Effector CD8-positive, alpha-beta T cell (primary cell): Measurements from ENCODE around the gene GAS7.

Experiments
- DNase-seq: peaks from one replicate; lab custom pipeline; 2025; lab: John Stamatoyannopoulos, UW

GAS7 gene

GRCh38 chr17:9890124-9890523 lies 308.3 kb downstream of the GAS7 start:
- DNase-seq = no peak

GRCh38 chr17:9887508-9887907 lies 310.9 kb downstream of the GAS7 start:
- no peak for DNase-seq

- DNase-seq = no peak
These were observed 312.1 kb downstream of the GAS7 start for GRCh38 chr17:9886141-9886930.

- no peak for DNase-seq
These were observed 315.0 kb downstream of the GAS7 start for GRCh38 chr17:9883451-9883850.

GRCh38 chr17:9880582-9880999 lies 317.8 kb downstream of the GAS7 start:
- DNase-seq = no peak

GRCh38 chr17:9878786-9879525 lies 319.4 kb downstream of the GAS7 start:
- no peak for DNase-seq

GRCh38 chr17:9878356-9878755 lies 320.1 kb downstream of the GAS7 start:
- DNase-seq = no peak

- no peak for DNase-seq
These were observed 323.0 kb downstream of the GAS7 start for GRCh38 chr17:9875441-9875840.

- no peak for DNase-seq
These were observed 323.7 kb downstream of the GAS7 start for GRCh38 chr17:9874722-9875121.

GRCh38 chr17:9872852-9873251 lies 325.6 kb downstream of the GAS7 start:
- DNase-seq = no peak

- no peak for DNase-seq
These were observed 329.9 kb downstream of the GAS7 start for GRCh38 chr17:9868552-9868951.

- DNase-seq = no peak
These were observed 332.8 kb downstream of the GAS7 start for GRCh38 chr17:9865586-9865985.

GRCh38 chr17:9862949-9863348 lies 335.5 kb downstream of the GAS7 start:
- DNase-seq = no peak

GRCh38 chr17:9862220-9862619 lies 336.2 kb downstream of the GAS7 start:
- no peak for DNase-seq

- no peak for DNase-seq
These were observed 337.6 kb downstream of the GAS7 start for GRCh38 chr17:9860851-9861250.
